GM21515 (cell line): ENCODE measurements around the gene TMEM208.

Experiments
- ATAC-seq: cut with Tn5 transposase; IDR thresholded peaks from one replicate; pipeline ENCODE4 v1.9.1; 2021; ENCODE audit not compliant: unreplicated experiment

The TMEM208 gene

DNA sequence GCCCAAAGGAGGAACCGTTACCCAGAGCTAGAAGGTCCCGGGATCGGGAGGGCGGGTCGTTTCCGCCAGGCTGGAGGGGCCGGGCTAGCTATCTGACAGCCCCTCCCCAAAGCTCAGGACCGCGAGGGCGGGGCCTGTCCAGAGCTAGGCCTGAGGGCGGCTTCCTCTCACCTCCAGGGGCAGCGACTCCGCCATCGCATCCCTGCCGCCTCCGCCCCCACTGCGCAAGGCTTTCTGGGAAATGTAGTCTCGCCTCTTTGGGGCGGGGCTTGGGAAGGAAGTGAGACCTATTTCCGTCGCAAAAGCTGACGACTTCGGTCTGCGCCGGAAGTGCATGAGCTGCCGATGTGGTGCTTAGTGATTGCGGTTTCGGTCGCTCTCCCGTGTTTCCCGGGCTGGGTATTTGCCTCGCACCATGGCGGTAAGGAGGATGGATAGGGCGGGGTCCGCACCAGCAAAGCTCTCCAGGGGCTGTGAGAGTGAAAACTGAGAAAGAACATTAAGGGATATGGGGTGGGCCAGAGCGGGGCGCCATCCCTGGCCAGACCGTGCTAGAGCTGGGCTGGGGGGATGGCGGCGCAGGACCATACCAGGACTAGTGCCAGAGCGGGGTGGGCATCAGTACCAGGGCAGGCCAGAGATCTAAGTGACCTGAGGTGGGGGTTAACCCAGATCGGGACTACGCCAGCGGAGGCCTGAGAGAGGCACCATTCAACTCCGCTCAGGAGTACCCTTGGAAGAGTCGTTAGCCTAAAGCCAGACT, at the start of gene TMEM208:
Gene TMEM208, plus strand, starts transcription at position 327 of the 763 bp plus-strand sequence. Its CDS starts 89 bp downstream, at position 416.
- ATAC-seq: peak; percentile 90

DNA sequence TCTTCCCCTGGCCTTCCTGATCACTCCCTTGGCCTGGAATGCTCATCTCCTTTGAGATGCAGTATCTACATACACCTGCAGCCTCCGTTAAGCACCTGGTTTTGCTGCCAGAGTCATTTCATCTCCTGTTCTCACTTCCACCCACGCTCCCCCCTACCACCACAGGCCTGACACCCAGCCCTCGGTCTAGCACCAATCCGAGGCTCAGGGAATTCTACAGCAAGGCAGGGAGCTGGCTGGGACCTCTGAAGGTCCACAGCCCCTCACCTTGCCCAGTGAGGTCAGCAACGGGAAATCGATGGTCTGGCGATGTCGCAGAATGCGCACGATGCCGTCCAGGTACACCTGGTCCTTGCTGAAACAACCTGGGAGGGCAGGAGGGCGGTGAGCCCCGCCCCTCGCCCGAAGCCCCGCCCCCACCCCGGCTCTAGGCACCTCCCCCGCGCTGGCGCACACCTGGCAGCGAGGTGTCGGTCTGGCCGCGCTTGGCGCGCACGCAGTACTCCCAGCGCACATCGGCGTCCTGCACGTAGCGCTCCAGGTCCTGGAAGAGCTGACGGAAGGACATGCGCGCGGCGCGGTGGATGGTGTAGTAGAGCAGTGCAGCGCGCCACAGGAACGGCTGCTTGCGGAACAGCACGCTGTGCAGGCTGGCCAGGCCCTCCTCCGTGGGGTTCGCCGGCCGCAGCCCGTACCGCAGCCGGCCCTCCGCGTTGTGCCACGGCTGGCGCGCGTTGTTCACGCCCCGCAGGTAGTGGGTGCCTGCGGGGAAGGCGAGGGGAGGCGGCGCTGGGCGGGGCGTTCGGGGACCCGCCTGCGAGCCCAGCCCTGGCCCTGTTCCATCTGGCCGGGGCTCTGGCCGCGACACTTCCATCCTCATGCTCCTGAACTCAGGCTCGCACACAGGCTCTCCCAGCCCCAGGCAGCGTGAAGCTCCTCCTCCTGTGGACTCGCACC, 48.9 kb upstream of the TMEM208 start:
- no peak for ATAC-seq

DNA sequence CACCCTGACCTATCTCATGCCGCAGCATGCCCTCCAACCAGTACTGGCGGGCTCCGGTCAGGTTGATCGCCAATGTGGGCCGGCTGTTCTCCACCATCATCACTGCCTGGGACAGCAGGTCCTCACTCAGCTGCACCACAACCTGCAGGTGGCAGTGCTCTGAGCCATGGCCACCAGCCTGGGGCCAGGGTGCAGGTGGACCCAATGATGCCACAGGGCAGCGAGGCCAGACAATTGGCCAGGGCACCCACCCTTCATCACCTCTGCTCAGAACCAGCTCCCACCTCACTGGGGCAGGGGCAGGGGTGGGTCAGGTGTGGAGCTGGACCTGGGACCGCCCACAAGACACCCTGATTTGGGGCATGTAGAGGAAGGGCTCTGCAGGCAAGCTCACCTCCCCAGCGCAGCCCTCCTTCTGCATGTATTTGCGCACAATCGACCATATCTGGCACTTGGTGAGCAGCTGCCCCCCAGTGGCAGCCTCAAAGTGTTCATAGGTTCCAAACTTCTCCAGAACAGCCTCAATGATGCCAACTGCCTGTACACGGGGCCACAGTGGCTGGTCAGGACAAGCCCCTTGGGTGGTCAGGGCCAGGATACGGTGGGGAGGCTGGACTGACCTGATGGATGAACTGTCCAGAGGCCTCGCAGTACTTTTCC, 47.4 kb upstream of the TMEM208 start:
- ATAC-seq: no peak

DNA sequence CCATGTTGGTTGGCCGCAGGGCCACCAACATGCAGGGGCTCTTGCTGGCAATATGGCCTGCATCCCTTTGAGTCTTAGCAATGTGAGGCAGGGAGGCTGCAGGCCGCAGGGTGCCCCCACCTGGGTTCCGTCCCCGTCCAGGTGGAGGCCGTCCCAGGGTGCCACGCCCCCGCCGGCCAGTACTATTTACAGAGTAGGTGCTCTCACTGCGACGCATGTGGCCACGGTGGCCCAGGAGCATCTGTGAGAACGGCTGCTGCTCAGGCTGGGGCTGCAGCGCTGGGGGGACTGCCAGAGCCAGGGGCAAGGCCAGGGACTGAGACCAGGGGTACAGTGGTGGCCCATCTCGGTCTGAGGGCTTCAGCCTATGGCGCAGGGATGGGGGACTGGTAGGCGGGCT, 46.8 kb upstream of the TMEM208 start:
- ATAC-seq: no peak

DNA sequence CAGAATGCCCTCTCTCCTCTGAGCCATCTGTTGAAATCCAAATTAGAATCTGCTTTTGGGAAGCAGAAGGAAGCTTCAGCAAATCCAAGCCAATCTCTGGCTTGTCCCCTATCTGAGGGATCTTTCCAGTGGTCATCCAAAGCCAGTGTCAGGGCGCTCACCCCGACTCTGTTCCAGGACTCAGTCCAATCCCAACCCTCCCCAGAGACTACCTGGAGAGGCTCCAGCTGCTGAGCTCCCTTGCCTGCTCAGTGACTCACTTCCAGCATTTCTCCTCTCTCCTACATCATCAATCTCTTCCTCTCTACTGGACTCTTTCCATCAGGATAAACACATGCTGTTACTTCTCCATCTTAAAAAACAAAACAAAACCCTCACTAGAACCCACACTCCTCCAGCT, 45.6 kb upstream of the TMEM208 start:
- ATAC-seq: no peak

DNA sequence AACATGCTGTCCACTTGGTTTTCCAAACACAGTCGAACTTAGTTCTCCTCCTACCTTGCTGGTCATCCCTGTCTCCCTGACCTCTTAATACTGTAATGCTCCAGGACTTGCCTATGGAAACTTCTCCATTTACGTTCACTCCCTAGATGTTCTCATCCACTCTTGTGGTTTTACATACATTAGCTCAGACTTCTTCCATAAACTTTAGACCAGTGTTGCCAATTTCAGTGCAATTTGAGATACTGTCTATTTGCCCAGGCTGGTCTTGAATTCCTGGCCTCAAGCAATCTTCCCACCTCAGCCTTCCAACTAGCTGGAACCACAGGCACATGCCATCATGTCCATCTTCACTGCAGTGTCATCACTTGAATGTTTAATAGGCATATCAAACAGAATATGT, 44.6 kb upstream of the TMEM208 start:
- ATAC-seq: no peak

DNA sequence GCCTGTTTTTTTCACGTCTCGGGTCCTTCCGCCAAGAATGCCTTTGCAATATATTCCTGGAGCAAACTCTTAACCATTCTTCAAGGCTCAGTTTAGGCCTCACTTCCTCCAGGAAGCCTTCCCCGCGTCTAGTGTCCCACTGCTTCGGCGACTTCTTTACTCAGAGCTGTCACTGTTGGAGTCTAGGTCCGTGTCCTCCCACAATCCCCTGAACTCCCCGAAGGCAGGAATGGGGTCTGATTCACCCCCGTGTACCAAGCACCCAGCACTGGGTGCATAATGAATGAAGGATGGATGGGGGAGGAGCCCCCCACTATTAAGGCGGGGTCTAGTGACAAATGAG, 43.7 kb upstream of the TMEM208 start:
- ATAC-seq: no peak

DNA sequence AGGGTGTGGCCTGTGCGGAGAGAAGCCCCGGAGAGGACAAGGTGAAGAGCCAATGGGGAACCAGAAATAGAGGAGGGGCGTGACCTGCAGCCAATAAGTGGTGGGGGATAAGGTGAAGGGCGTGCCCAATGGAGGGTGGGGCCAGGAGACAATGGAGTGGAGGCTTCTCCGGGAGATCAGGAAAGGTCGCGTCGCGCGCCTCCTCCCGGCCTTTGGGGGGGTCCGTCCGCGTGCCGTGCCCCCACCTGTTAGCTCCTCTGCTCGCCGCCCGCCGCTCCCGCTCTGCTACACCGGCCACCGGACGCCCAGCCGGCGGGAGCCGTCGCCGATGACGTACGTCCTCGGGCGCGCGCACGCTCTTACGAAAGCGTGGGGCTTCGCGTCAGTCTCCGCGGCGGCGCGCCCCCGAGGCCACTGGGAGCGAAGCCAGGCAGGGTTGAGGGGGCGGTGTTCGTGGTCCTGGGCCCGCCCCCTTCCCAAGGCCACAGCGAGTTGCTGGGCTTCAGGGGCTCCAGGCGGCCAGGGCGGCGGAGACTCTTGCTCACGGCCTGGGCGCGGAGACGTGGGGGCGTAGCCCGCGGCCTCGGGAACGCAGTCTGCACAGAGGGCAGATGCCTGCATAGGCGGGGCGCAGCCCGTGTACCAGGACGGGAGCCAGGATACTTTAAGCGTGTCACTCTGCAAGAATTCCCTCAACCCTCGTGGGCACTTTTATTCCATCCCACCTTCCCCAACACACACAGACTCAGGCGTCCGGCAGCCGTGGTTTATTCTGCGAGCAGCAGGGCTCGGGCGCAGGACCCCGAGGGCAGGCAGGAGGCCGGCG, 43.1 kb upstream of the TMEM208 start, which contains the start of gene MATCAP1:
Gene MATCAP1, minus strand, starts transcription at position 337 of the 826 bp plus-strand sequence. CDS start 3,353 bp downstream, outside the sequence.
- ATAC-seq: peak; percentile 91

DNA sequence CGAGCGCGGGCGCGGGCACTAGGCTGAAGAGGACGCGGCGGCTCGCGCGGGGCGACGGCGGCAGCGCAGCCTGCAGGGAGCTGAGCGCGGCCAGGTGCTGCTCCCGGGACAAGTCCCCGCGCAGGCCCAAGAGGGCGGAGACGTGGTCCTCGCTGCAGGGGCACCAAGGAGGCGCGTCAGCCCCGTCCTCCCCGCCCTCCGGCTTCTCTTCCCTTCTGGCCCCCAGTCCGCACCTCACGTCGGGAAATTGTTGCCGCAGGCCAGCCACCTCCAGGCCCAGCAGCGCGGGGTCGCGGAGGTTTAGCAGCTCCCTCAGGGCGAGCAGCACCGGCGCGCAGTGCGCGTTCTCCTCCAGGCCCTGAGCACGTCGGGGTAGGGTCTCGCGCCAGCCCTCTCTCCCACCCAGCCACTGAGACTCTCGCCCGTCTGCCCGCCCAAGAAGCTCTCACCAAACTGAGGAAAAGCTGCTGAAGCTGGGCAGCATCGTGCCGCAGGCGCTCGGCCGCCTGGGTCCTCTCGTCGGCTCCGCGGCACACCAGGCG, 42.4 kb upstream of the TMEM208 start:
- ATAC-seq: peak; percentile 12

DNA sequence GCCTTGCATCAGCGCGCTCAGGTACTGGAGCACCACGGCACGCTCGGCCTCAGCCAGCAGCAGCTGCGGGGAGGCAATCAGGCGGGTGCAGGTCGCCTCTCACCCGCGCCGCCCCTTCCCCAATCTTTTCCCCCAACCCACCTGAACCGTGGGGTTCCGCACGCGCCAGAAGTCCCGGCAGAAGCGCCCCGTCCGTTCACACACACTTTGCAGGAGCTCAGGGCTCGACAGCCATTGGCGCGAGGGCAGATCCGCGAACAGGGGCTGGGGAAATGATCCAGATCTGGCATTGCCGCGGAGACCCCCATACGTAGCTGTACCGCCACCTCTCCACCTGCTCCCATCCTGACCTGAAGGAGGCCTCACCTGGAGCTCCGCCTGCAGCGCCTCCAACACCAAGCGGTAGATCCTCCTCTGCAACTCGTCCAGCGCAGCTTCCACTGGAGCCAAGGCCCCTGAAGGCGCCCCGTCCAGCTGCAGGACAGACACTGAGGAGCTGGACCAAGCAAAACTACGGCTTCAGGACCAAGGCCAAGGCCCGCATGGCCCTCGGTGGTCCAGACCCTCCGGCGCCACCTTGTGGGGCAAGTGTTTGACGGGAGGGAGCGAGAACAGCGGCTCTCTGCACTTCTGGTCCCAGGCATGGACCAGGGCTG, 41.8 kb upstream of the TMEM208 start:
- no peak for ATAC-seq

DNA sequence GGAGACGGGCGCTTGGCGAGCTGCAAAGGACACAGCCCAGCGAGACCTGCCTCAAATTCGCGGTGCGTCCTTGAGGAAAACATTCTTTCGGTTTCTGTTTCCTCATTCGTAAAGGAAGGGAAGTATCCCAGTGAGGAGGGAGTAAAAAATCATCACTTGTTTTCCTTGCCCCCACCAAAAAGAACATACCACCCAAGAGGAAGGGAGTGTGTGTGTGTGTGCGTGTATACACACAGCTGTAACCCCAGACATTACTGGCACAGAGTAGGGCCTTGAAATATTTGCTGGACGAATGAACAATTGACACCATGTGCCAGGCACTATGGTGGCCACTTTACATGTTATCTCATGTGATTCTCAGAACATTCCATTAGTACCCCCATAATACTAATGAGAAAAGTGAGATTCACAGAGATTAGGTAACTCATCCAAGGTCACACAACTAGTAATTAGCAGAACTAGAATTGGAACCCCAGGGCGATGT, 41.2 kb upstream of the TMEM208 start:
- no peak for ATAC-seq

DNA sequence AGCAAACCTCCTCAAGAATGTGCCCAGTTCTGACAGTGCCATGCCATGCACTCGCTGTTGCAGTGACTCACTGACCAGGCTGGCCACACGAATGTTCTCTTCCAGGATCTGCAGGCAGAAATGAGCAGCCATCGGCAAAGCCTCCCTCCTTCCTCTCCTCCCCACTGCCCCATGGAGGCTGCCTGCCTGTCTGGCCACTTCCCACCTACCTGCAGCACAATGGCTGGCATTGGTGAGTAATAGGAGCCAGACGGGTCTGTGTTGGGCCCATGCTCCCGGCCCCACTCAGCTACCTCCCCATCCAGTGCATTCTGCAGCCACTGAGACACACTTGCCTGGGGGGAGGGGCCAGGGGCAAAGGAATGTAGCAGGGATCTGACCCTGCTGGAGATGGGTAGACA, 40.4 kb upstream of the TMEM208 start:
- ATAC-seq: no peak

DNA sequence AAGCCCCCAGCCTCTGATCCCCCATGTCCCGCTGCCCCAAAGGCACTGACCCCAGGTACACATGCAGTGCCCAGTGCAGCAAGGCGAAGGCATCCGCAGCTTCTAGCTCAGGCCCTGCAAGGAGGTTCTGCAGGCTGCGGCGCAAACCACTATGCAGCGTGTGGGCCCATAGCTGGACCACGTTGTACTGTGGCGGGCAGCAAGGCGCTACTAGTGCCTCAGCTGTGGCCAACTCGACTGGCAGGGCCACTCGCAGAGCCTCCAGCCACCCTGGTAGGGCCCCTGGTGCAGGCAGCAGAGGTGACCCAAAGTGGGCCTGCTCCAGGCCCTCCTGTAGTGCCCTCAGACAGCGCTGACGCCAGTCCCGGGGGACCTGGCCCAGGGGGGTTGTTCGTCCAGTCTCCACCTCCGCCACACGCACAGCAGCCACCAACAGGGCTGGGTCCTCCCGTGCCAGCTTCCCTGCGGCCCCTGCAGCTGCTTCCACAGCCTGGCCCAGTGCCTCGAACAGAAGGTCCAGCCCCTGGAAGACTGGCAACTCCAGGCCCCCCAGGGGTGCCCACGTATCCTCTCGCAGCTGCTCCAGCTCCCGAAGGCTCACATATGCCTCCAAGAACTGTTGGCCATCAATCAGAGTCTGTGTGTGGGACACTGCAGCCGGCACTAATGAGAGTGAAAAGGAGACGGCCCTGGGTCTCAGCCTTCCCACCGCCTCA, 39.6 kb upstream of the TMEM208 start:
- no peak for ATAC-seq

DNA sequence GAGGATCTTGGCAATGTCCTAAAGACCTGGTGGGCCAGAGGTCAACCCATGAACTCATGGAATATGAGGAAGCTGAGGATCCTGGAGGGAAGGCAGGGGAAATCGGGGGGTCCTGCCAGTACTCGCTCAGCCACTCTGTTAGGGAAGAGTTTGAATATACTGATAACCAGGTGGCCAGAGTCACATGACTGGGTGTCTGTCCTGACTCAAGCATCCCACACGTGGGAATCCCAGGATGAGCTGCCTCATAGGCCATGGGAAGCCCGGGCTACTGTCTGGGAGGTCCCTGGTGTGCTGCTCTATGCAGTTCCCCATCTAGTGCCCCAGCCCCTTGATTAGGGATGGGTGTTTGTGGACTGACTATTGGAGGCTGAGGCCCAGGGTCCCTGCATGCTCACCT, 38.6 kb upstream of the TMEM208 start:
- ATAC-seq: no peak

DNA sequence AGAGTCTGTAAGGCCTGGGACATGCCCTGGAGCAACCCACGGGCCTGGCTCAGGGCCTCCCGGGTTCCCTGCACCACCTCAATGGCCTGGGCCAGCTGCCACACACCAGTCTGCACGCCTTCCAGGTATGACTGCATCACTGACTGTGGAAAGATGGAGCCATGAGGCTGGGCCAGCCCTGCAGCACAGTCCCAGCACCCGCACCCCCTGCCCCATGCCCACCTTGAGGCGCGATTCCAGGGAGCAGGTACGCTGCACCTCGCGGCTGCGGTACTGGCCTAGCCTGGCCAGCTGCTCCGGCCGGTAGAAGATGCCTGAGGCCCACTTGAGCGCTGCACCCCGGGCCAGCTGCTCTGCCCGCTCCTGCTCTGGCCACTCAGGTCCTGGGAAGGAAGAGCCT, 38.1 kb upstream of the TMEM208 start:
- ATAC-seq: no peak

DNA sequence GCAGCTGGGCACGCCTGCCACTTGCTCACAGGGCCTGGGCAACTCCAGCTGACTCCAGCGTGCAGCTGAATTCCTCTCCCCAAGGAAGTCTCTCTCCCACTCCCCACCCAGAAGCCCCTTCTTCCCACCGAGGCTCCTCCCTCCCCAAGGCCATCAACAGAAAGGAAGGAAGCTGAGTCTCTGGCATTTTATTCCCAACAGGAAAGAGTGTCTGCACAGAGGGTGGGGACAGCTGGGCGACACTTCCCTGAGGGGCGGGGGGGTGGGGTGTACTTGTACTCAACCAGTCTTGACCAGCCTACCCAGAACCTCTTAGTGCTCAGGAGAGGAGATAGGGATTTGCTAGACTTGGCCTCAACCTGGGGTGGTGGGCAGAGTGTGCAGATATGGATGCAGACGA, 36.9 kb upstream of the TMEM208 start, which contains the start of gene EXOC3L1:
Gene EXOC3L1, minus strand, starts transcription at position 96 of the 400 bp plus-strand sequence. CDS start 460 bp downstream, outside the sequence.
- ATAC-seq: no peak

DNA sequence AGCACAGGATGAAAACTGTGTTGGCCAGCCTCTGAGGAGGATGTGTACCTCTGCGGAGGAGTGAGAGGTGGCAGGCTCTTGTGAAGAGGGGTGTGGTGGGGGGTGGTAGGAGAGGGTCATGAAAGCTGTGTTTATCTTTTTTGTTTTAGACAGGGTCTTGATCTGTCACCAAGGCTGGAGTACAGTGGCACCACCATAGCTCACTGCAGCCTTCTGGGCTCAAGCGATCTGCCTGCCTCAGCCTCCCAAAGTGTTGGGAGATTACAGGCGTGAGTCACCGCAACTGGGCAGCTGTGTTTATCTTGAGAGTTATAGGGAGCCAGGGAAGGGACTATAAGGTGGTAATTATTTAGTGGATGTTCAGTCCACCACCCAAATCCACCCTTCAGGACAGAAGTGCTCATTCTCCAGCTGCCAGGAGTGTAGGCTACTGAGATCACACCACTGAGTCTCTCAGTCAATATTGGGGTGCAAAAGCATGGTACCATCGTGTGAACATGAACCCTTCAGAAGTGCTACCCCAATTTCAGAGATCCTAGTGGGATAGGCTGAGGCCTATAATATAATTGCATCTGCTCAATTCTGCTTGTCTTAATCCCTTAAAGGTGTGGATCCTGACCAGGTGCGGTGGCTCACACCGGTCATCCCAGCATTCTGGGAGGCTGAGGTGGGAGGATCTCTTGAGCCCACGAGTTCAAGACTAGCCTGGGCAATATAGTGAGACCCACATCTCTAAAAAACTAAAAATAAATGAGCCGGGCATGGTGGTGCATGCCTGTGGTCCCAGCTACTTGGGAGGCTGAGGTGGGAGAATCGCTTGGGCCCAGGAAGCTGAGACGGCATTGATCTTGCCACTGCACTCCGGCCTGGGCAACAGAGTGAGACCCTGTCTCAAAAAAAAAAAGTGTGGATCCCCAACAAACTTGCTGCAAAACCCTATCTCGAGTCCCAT, 36.2 kb upstream of the TMEM208 start:
- ATAC-seq: no peak
